NCI-H774 (cell line): Measurements from ENCODE around the gene USP1.

Experiments
- DNase-seq: peaks from one replicate; lab custom pipeline; 2025; lab: John Stamatoyannopoulos, UW

The USP1 gene

GRCh38 chr1:62493656-62494055, 56.8 kb downstream of the USP1 start:
- DNase-seq: no peak

- DNase-seq: no peak
Measured at GRCh38 chr1:62494137-62494536, 57.3 kb downstream of the USP1 start.

- no peak for DNase-seq
Measured at GRCh38 chr1:62500210-62500609, 63.4 kb downstream of the USP1 start.
